HG03045 (cell line): ENCODE data around the gene NOL3.
"Not testable (repeated sequence)": the region's sequence is repeated elsewhere in the genome, so short reads cannot be mapped to it uniquely, and the experiment has no call there.

Experiments
- ATAC-seq: cut with Tn5 transposase; IDR thresholded peaks from one replicate; pipeline ENCODE4 v1.9.1; 2021; ENCODE audit warnings: mild to moderate bottlenecking, moderate library complexity; ENCODE audit not compliant: unreplicated experiment

Gene NOL3

GRCh38 chr16:67170168-67170948, at the start of gene NOL3:
TSS of gene NOL3 (plus strand) at chr16:67170538.
- ATAC-seq: peak; percentile 52

GRCh38 chr16:67122799-67123198, 47.5 kb upstream of the NOL3 start:
- not testable (repeated sequence) for ATAC-seq

GRCh38 chr16:67128417-67128816, 41.9 kb upstream of the NOL3 start:
- no peak for ATAC-seq

GRCh38 chr16:67128887-67129286, 41.5 kb upstream of the NOL3 start:
- ATAC-seq: no peak

- no peak for ATAC-seq
Measured at GRCh38 chr16:67129422-67129821, 40.9 kb upstream of the NOL3 start.

- ATAC-seq: no peak
Measured at GRCh38 chr16:67137605-67138004, 32.7 kb upstream of the NOL3 start.

- ATAC-seq: no peak
Measured at GRCh38 chr16:67141391-67141790, 28.9 kb upstream of the NOL3 start.

GRCh38 chr16:67142342-67142741, 28.0 kb upstream of the NOL3 start:
- no peak for ATAC-seq

- no peak for ATAC-seq
Measured at GRCh38 chr16:67144943-67145342, 25.4 kb upstream of the NOL3 start.

GRCh38 chr16:67145746-67146145, 24.6 kb upstream of the NOL3 start:
- no peak for ATAC-seq

GRCh38 chr16:67146523-67147357, 23.6 kb upstream of the NOL3 start:
- ATAC-seq: no peak

GRCh38 chr16:67147437-67148140, 22.7 kb upstream of the NOL3 start:
- no peak for ATAC-seq

- ATAC-seq: no peak
Measured at GRCh38 chr16:67148221-67148620, 22.1 kb upstream of the NOL3 start.

GRCh38 chr16:67148656-67149275, 21.6 kb upstream of the NOL3 start:
- ATAC-seq: no peak

GRCh38 chr16:67149276-67150046, 20.9 kb upstream of the NOL3 start:
- no peak for ATAC-seq

- ATAC-seq: peak; percentile 38
Measured at GRCh38 chr16:67150047-67150832, 20.1 kb upstream of the NOL3 start.

- peak; percentile 55 for ATAC-seq
Measured at GRCh38 chr16:67150833-67151396, 19.4 kb upstream of the NOL3 start, which contains the start of gene B3GNT9. TSS of gene B3GNT9 (minus strand) at chr16:67150998. CDS start at chr16:67150485, 513 bp downstream.

- ATAC-seq: no peak
Measured at GRCh38 chr16:67151431-67152097, 18.8 kb upstream of the NOL3 start.
